ENCODE results near the gene FAM90A26. TPM values are rescaled to one million over a fixed set of nuclear protein-coding genes. Genes with fewer than 3 reads are reported as not detected.
"Not testable (repeated sequence)": the region's sequence is repeated elsewhere in the genome, so short reads cannot be mapped to it uniquely, and the experiment has no call there.

FAM90A26 gene
- total RNA-seq, 1 donor from 2014 or later = not detected

- not testable (repeated sequence) for DNase-seq
These were observed 10.2 kb upstream of the FAM90A26 start for GRCh38 chr4:9160046-9160445.

GRCh38 chr4:9165990-9166389 lies 4.2 kb upstream of the FAM90A26 start:
- not testable (repeated sequence) for DNase-seq

- DNase-seq = not testable (repeated sequence)
These were observed 40.1 kb downstream of the FAM90A26 start, which contains the start of gene USP17L10 for GRCh38 chr4:9210357-9210756. TSS of gene USP17L10 (plus strand) at chr4:9210657. CDS start at chr4:9210657, 0 bp downstream.

- not testable (repeated sequence) for DNase-seq
These were observed 44.5 kb downstream of the FAM90A26 start for GRCh38 chr4:9214701-9215100.

- not testable (repeated sequence) for DNase-seq
These were observed 44.9 kb downstream of the FAM90A26 start, which contains the start of gene USP17L11 for GRCh38 chr4:9215105-9215504. TSS of gene USP17L11 (plus strand) at chr4:9215405. CDS start at chr4:9215405, 0 bp downstream.

- DNase-seq = not testable (repeated sequence)
These were observed 49.6 kb downstream of the FAM90A26 start, which contains the start of gene USP17L12 for GRCh38 chr4:9219852-9220251. TSS of gene USP17L12 (plus strand) at chr4:9220152. CDS start at chr4:9220152, 0 bp downstream.

- DNase-seq = not testable (repeated sequence)
These were observed 54.4 kb downstream of the FAM90A26 start, which contains the start of gene USP17L13 for GRCh38 chr4:9224596-9224995. TSS of gene USP17L13 (plus strand) at chr4:9224896. CDS start at chr4:9224896, 0 bp downstream.

Other genes starting within 250 kb of the FAM90A26 start
- not detected for gene USP17L10, start 40.2 kb downstream of the FAM90A26 start, total RNA-seq
- not detected for gene USP17L11, start 45.0 kb downstream of the FAM90A26 start, total RNA-seq
- not detected for gene USP17L12, start 49.7 kb downstream of the FAM90A26 start, total RNA-seq
- not detected for gene USP17L13, start 54.5 kb downstream of the FAM90A26 start, total RNA-seq
- not detected for gene USP17L15, start 64.0 kb downstream of the FAM90A26 start, total RNA-seq
- gene USP17L17, start 73.5 kb downstream of the FAM90A26 start, total RNA-seq = not detected
- gene USP17L18, start 78.2 kb downstream of the FAM90A26 start, total RNA-seq = not detected
- not detected for gene USP17L19, start 83.0 kb downstream of the FAM90A26 start, total RNA-seq
- gene USP17L20, start 87.7 kb downstream of the FAM90A26 start, total RNA-seq = not detected
- not detected for gene USP17L21, start 92.5 kb downstream of the FAM90A26 start, total RNA-seq
- not detected for gene USP17L22, start 97.2 kb downstream of the FAM90A26 start, total RNA-seq
- not detected for gene USP17L24, start 154.8 kb downstream of the FAM90A26 start, total RNA-seq
- gene USP17L25, start 159.5 kb downstream of the FAM90A26 start, total RNA-seq = not detected
- gene USP17L26, start 164.2 kb downstream of the FAM90A26 start, total RNA-seq = not detected
- not detected for gene USP17L5, start 169.0 kb downstream of the FAM90A26 start, total RNA-seq
- not detected for gene USP17L27, start 173.7 kb downstream of the FAM90A26 start, total RNA-seq
- not detected for gene USP17L28, start 178.5 kb downstream of the FAM90A26 start, total RNA-seq
- gene USP17L29, start 183.2 kb downstream of the FAM90A26 start, total RNA-seq = not detected
- gene USP17L30, start 192.7 kb downstream of the FAM90A26 start, total RNA-seq = not detected